SK-N-SH (cell line): ENCODE measurements around the gene GNAT2. TPM values are rescaled to one million over a fixed set of nuclear protein-coding genes. Genes with fewer than 3 reads are reported as not detected.

ENCODE experiments used
- CTCF ChIA-PET: fragments of 300-600, 350-600 bp; formaldehyde crosslinking; extraction: SDS; loops from one replicate; lab custom pipeline; 2021; lab: Yijun Ruan, JAX
- POLR2A ChIA-PET: fragments of 350-600 bp; sonication (Branson Sonifier 250); formaldehyde crosslinking; extraction: SDS; loops from one replicate; lab custom pipeline; 2020; ENCODE audit warnings: antibody characterized with exemption, inconsistent platforms; lab: Yijun Ruan, JAX
- DNase-seq: peaks from one replicate; pipeline ENCODE4 v3.0.0; 2012
- H2AFZ ChIP-seq: fragments of 200-600 bp; sonication (generic); 2 replicates; pipeline ENCODE4 v1.8.1; 2016; ENCODE audit warnings: antibody characterized with exemption, mild to moderate bottlenecking, low read depth
- H3F3A ChIP-seq: fragments of 200-600 bp; sonication (generic); replicated peaks from 2 replicates; pipeline ENCODE3; 2016; ENCODE audit warnings: antibody characterized with exemption, mild to moderate bottlenecking; ENCODE audit not compliant: insufficient read depth
- H3K27ac ChIP-seq, 2 experiments: fragments of 200-500 bp in 1 of 2; fragments of 200-600 bp in 1 of 2; sonication (Bioruptor generic) in 1 of 2; sonication (generic), shearing (Covaris generic) in 1 of 2; 2 replicates each; pipeline versions ENCODE4 v1.5.1 to v1.6.1; 2014 to 2016; ENCODE audit warnings: low read depth in 2 of 2, inconsistent platforms in 1 of 2, low read length in 1 of 2, mild to moderate bottlenecking in 1 of 2, mixed read lengths in 1 of 2
- H3K27me3 ChIP-seq: fragments of 200-600 bp; sonication (generic), shearing (Covaris generic); 2 replicates; pipeline ENCODE4 v1.6.1; 2016; ENCODE audit warnings: mixed run types; ENCODE audit not compliant: insufficient read depth
- H3K36me3 ChIP-seq, 2 experiments: fragments of 200-500 bp in 1 of 2; fragments of 200-600 bp in 1 of 2; sonication (Bioruptor generic) in 1 of 2; sonication (generic) in 1 of 2; replicated peaks in 1 of 2; 2 replicates each; pipeline versions ENCODE3 to v1.5.1; 2014 to 2016; ENCODE audit warnings: low read length in 1 of 2, mild to moderate bottlenecking in 1 of 2; ENCODE audit not compliant: insufficient read depth in 2 of 2, control insufficient read depth in 1 of 2
- H3K4me1 ChIP-seq, 2 experiments: fragments of 200-500 bp in 1 of 2; fragments of 200-600 bp in 1 of 2; sonication (Bioruptor generic) in 1 of 2; sonication (generic), shearing (Covaris generic) in 1 of 2; 2 replicates each; pipeline versions ENCODE4 v1.5.1 to v1.6.1; 2014 to 2016; ENCODE audit warnings: low read depth in 1 of 2, low read length in 1 of 2, mixed run types in 1 of 2; ENCODE audit not compliant: insufficient read depth in 2 of 2, control insufficient read depth in 1 of 2
- H3K4me2 ChIP-seq: fragments of 200-600 bp; sonication (generic), shearing (Covaris generic); 2 replicates; pipeline ENCODE4 v1.6.1; 2017; ENCODE audit warnings: mixed run types
- H3K4me3 ChIP-seq, 2 experiments: fragments of 200-500 bp in 1 of 2; fragments of 200-600 bp in 1 of 2; sonication (Bioruptor generic) in 1 of 2; sonication (generic), shearing (Covaris generic) in 1 of 2; 2 replicates each; pipeline versions ENCODE4 v1.5.1 to v1.8.1; 2014 to 2016; ENCODE audit warnings: low read depth in 2 of 2, inconsistent platforms in 1 of 2, low read length in 1 of 2, mild to moderate bottlenecking in 1 of 2, mixed read lengths in 1 of 2, moderate library complexity in 1 of 2
- H3K79me2 ChIP-seq: fragments of 200-600 bp; sonication (generic); 2 replicates; pipeline ENCODE4 v1.8.1; 2017; ENCODE audit warnings: mild to moderate bottlenecking; ENCODE audit not compliant: insufficient read depth
- H3K9ac ChIP-seq: fragments of 200-600 bp; sonication (generic); 2 replicates; pipeline ENCODE4 v1.6.1; 2017; ENCODE audit warnings: mixed run types
- H3K9me2 ChIP-seq: fragments of 200-600 bp; sonication (generic); 2 replicates; pipeline ENCODE4 v1.6.1; 2017; ENCODE audit warnings: mixed run types
- H3K9me3 ChIP-seq: fragments of 200-600 bp; sonication (generic); 2 replicates; pipeline ENCODE4 v1.6.1; 2017; ENCODE audit warnings: mixed run types, mild to moderate bottlenecking, moderate library complexity
- H4K20me1 ChIP-seq: fragments of 200-600 bp; sonication (generic); 2 replicates; pipeline ENCODE4 v1.6.1; 2017; ENCODE audit warnings: mild to moderate bottlenecking, mixed run types; ENCODE audit not compliant: insufficient read depth
- CHD2 ChIP-seq: fragments of 150-350 bp; IDR thresholded peaks from 2 replicates; pipeline ENCODE4 v1.6.1; 2018; ENCODE audit warnings: low read length; ENCODE audit not compliant: partially characterized antibody
- EP300 ChIP-seq, 2 experiments: IDR thresholded peaks; 2 replicates each; pipeline versions ENCODE4 v1.4.0 to v1.6.1; 2012; ENCODE audit warnings: borderline replicate concordance in 1 of 2, low read depth in 1 of 2, low read length in 1 of 2
- FOXJ3 ChIP-seq: sonication (generic); formaldehyde crosslinking; IDR thresholded peaks from 2 replicates; pipeline ENCODE4 v1.5.1; 2020; ENCODE audit warnings: mild to moderate bottlenecking, missing genetic modification reagents
- GATA2 ChIP-seq: sonication (generic); formaldehyde crosslinking; IDR thresholded peaks from 2 replicates; pipeline ENCODE4 v1.5.0; 2020; ENCODE audit warnings: mild to moderate bottlenecking, missing genetic modification reagents
- JUND ChIP-seq: IDR thresholded peaks from 2 replicates; pipeline ENCODE4 v1.4.0; 2012
- NFIC ChIP-seq: IDR thresholded peaks from 2 replicates; pipeline ENCODE4 v1.4.0; 2012; ENCODE audit warnings: borderline replicate concordance
- POLR2AphosphoS5 ChIP-seq: IDR thresholded peaks from 2 replicates; pipeline ENCODE4 v1.6.1; 2012; ENCODE audit warnings: low read depth, low read length
- RXRA ChIP-seq: IDR thresholded peaks from 2 replicates; pipeline ENCODE4 v1.4.0; 2012; ENCODE audit warnings: low read depth, mild to moderate bottlenecking, borderline replicate concordance
- SIN3A ChIP-seq: IDR thresholded peaks from 2 replicates; pipeline ENCODE4 v1.6.1; 2012; ENCODE audit warnings: low read depth, mild to moderate bottlenecking, low read length, moderate library complexity, borderline replicate concordance
- TEAD4 ChIP-seq: IDR thresholded peaks from 2 replicates; pipeline ENCODE4 v1.4.0; 2012; ENCODE audit warnings: mild to moderate bottlenecking, borderline replicate concordance; ENCODE audit not compliant: insufficient read depth
- YY1 ChIP-seq: IDR thresholded peaks from 2 replicates; pipeline ENCODE4 v1.4.0; 2012; ENCODE audit warnings: low read depth, mild to moderate bottlenecking
- WGBS: methylation state at CpG from one replicate; pipeline ENCODE4 v1.1.6; 2017; ENCODE audit warnings: low lambda C conversion rate; 5-methylcytosine and 5-hydroxymethylcytosine counted together
- polyA plus RNA-seq, 3 experiments: library from polyadenylated mRNA; depleted of rRNA; stranded (reverse); fragments of >200 nt; gene quantifications; 2 replicates each; pipeline ENCODE4 v1.2.3, GENCODE V29; 2012
- TF ChIP-seq, protein P1 (sequence below): IDR thresholded peaks from 2 replicates; pipeline ENCODE4 v1.4.0; 2012; ENCODE audit warnings: low read depth, borderline replicate concordance
- TF ChIP-seq, protein P2 (sequence below): fragments of 200-600 bp; sonication (generic); IDR thresholded peaks from 2 replicates; pipeline ENCODE4 v1.6.1; 2017; ENCODE audit warnings: antibody characterized with exemption, mild to moderate bottlenecking, moderate library complexity
- TF ChIP-seq, protein P3 (sequence below): fragments of 150-350 bp; IDR thresholded peaks from 2 replicates; pipeline ENCODE4 v1.6.1; 2017; ENCODE audit warnings: antibody characterized with exemption, low read length, low read depth, borderline replicate concordance

GNAT2 gene
- polyA plus RNA-seq, 1 of the 3 experiments (the other 2 are of a cell fraction): 0.16 TPM

DNA sequence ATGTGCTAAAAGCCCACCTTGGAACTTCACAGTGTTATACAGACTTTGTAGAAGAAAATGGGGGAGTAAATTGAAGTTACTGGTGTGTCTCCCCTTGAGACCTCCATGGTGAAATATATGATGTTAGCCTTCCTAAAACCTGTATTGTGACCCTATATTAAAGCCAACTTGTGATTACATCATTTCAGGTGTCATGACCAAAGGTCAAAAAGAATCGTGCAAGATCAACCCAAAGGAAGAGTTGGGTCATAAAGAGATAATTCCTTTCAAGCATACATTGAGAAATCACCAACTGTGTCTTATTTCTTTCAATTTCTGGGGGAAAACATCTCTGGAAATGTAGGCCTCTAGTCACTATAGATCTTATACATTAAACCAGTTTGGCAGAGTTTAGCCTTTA is 34.6 kb downstream of the GNAT2 start:
- Histone ChIP-seq H3K9ac (no peak overlapping the region), H3K9me3 (no peaks in the 10 kb centered on the region), H3K4me1 (no peaks in the 10 kb centered on the region), H3K27me3 (no peaks in the 10 kb centered on the region), H3F3A (peaks cover 13% of the 10 kb centered on the region), H3K27ac (no peak overlapping the region), H4K20me1 (no peaks in the 10 kb centered on the region), H3K9me2 (no peaks in the 10 kb centered on the region), H3K79me2 (peaks cover 61% of the 10 kb centered on the region)
- WGBS: 76% methylated on average over 1 of the region's 1 CpG
- CTCF ChIA-PET: no interaction called here
- TF ChIP-seq, protein P1, sequence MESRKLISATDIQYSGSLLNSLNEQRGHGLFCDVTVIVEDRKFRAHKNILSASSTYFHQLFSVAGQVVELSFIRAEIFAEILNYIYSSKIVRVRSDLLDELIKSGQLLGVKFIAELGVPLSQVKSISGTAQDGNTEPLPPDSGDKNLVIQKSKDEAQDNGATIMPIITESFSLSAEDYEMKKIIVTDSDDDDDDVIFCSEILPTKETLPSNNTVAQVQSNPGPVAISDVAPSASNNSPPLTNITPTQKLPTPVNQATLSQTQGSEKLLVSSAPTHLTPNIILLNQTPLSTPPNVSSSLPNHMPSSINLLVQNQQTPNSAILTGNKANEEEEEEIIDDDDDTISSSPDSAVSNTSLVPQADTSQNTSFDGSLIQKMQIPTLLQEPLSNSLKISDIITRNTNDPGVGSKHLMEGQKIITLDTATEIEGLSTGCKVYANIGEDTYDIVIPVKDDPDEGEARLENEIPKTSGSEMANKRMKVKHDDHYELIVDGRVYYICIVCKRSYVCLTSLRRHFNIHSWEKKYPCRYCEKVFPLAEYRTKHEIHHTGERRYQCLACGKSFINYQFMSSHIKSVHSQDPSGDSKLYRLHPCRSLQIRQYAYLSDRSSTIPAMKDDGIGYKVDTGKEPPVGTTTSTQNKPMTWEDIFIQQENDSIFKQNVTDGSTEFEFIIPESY: no peak
- no peak for TF ChIP-seq TEAD4
- TF ChIP-seq, all 33 proteins: peak for 0
- H3K4me2 ChIP-seq: no peak overlapping the region
- POLR2A ChIA-PET: no interaction called here
- H3K4me3 ChIP-seq: no peak overlapping the region
- no peak for DNase-seq
- no peak overlapping the region for H2AFZ ChIP-seq
- peaks cover 71 to 88% of the 10 kb centered on the region in 2 experiments for H3K36me3 ChIP-seq

DNA sequence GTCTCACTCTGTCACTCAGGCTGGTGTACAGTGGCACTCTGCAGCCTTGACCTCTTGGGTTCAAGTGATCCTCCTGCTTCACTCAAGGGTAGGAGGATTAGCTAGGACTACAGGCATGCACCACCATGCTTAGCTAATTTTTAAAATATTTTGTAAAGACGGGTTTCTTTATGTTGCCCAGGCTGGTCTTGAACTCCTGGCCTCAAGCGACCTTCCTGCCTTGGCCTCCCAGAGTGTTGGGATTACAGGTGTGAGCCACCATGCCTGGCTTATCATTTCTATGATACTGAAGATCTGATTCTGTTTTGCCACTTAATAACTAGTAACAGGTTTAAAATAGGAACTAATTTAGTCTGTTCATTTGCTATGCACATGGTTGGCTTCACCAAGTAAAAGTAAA is 37.4 kb downstream of the GNAT2 start:
- Histone ChIP-seq H3K9me3 (no peaks in the 10 kb centered on the region), H3K9ac (no peak overlapping the region), H3K9me2 (no peaks in the 10 kb centered on the region), H3K27me3 (no peaks in the 10 kb centered on the region), H3F3A (peaks cover 14% of the 10 kb centered on the region), H3K4me1 (no peaks in the 10 kb centered on the region), H4K20me1 (peaks cover 11% of the 10 kb centered on the region), H3K79me2 (peaks cover 88% of the 10 kb centered on the region), H3K4me3 (no peak overlapping the region), H3K36me3 (peaks cover 61 to 94% of the 10 kb centered on the region in 2 experiments), H3K4me2 (no peak overlapping the region), H3K27ac (no peak overlapping the region), H2AFZ (no peak overlapping the region)
- 100% methylated on average over 2 of the region's 2 CpGs for WGBS
- POLR2A ChIA-PET: no interaction called here
- TF ChIP-seq JUND (no peak), RXRA (no peak), POLR2AphosphoS5 (no peak), YY1 (no peak), GATA2 (CRISPR knock-in tag) (no peak), SIN3A (no peak), EP300 (IDR thresholded peaks at IDR 0.05; ENCODE audit: borderline replicate concordance in 1 of 2, low read depth in 1 of 2, low read length in 1 of 2) (no peak), FOXJ3 (CRISPR knock-in tag) (no peak), NFIC (no peak), CHD2 (no peak)
- TF ChIP-seq, protein P2, sequence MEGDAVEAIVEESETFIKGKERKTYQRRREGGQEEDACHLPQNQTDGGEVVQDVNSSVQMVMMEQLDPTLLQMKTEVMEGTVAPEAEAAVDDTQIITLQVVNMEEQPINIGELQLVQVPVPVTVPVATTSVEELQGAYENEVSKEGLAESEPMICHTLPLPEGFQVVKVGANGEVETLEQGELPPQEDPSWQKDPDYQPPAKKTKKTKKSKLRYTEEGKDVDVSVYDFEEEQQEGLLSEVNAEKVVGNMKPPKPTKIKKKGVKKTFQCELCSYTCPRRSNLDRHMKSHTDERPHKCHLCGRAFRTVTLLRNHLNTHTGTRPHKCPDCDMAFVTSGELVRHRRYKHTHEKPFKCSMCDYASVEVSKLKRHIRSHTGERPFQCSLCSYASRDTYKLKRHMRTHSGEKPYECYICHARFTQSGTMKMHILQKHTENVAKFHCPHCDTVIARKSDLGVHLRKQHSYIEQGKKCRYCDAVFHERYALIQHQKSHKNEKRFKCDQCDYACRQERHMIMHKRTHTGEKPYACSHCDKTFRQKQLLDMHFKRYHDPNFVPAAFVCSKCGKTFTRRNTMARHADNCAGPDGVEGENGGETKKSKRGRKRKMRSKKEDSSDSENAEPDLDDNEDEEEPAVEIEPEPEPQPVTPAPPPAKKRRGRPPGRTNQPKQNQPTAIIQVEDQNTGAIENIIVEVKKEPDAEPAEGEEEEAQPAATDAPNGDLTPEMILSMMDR: no peak
- TF ChIP-seq, protein P3, sequence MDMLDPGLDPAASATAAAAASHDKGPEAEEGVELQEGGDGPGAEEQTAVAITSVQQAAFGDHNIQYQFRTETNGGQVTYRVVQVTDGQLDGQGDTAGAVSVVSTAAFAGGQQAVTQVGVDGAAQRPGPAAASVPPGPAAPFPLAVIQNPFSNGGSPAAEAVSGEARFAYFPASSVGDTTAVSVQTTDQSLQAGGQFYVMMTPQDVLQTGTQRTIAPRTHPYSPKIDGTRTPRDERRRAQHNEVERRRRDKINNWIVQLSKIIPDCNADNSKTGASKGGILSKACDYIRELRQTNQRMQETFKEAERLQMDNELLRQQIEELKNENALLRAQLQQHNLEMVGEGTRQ: no peak
- no peak for DNase-seq
- CTCF ChIA-PET: interaction anchor here (0.6 to 1.4 kb wide), 3 partner anchors 12 to 1266 kb away, joined by 3 read pairs; no protein-coding TSS in a partner anchor
